A204.1 (cell line): Measurements from ENCODE around the gene GGCX.

Experiments
- FAIRE-seq: peaks from 2 replicates; lab custom pipeline; 2012; peaks lifted over from hg19 to GRCh38; lab: Jason Lieb, UNC

GGCX gene

GRCh38 chr2:85541262-85541661 lies 20.0 kb downstream of the GGCX start:
- no peak for FAIRE-seq

GRCh38 chr2:85540133-85540648 lies 21.1 kb downstream of the GGCX start:
- no peak for FAIRE-seq

- no peak for FAIRE-seq
Measured at GRCh38 chr2:85539361-85540132, 21.7 kb downstream of the GGCX start.

- FAIRE-seq, result no peak
Measured at GRCh38 chr2:85538507-85539360, 22.6 kb downstream of the GGCX start, which contains the start of gene MAT2A. MAT2A (plus strand) TSS chr2:85539168; CDS start chr2:85539288, 120 bp downstream.

GRCh38 chr2:85537600-85538506 lies 23.4 kb downstream of the GGCX start:
- no peak for FAIRE-seq

- FAIRE-seq, result no peak
Measured at GRCh38 chr2:85536479-85536878, 24.8 kb downstream of the GGCX start.

- FAIRE-seq, result no peak
Measured at GRCh38 chr2:85534881-85535280, 26.4 kb downstream of the GGCX start.

GRCh38 chr2:85534099-85534498 lies 27.2 kb downstream of the GGCX start:
- no peak for FAIRE-seq

GRCh38 chr2:85531589-85531988 lies 29.7 kb downstream of the GGCX start:
- no peak for FAIRE-seq

GRCh38 chr2:85529809-85530208 lies 31.5 kb downstream of the GGCX start:
- FAIRE-seq, result no peak

- FAIRE-seq, result no peak
Measured at GRCh38 chr2:85528355-85528754, 32.9 kb downstream of the GGCX start.

GRCh38 chr2:85527787-85528186 lies 33.5 kb downstream of the GGCX start:
- FAIRE-seq, result no peak

GRCh38 chr2:85525567-85525966 lies 35.7 kb downstream of the GGCX start:
- FAIRE-seq, result no peak

- FAIRE-seq, result no peak
Measured at GRCh38 chr2:85525029-85525428, 36.3 kb downstream of the GGCX start.

- FAIRE-seq, result no peak
Measured at GRCh38 chr2:85524336-85524908, 36.9 kb downstream of the GGCX start.

GRCh38 chr2:85523903-85524335 lies 37.4 kb downstream of the GGCX start:
- no peak for FAIRE-seq

- no peak for FAIRE-seq
Measured at GRCh38 chr2:85523062-85523902, 38.0 kb downstream of the GGCX start.

GRCh38 chr2:85522090-85522647 lies 39.1 kb downstream of the GGCX start:
- no peak for FAIRE-seq

- no peak for FAIRE-seq
Measured at GRCh38 chr2:85516653-85517389, 44.5 kb downstream of the GGCX start.

GRCh38 chr2:85514323-85514722 lies 47.0 kb downstream of the GGCX start:
- no peak for FAIRE-seq
